HFFc6 (cell line): ENCODE results near the gene TPRG1. TPM values are rescaled to one million over a fixed set of nuclear protein-coding genes. Genes with fewer than 3 reads are reported as not detected.
A peak's percentile ranks its signal among the peaks of the same experiment; 100 is the strongest.

ENCODE experiments used
- DNase-seq: peaks from one replicate; pipeline ENCODE4 v3.0.0-alpha.2; 2018
- H3K27ac Mint-ChIP-seq: 2 replicates; pipeline ENCODE4 v1.8.0; 2020; ENCODE audit warnings: mild to moderate bottlenecking, mixed read lengths
- H3K27me3 Mint-ChIP-seq: 2 replicates; pipeline ENCODE4 v1.8.0; 2021; ENCODE audit warnings: mild to moderate bottlenecking, moderate library complexity, mixed read lengths; ENCODE audit not compliant: insufficient read depth
- H3K36me3 Mint-ChIP-seq: 2 replicates; pipeline ENCODE4 v1.8.0; 2021; ENCODE audit warnings: low read depth, mixed read lengths
- H3K4me1 Mint-ChIP-seq: 2 replicates; pipeline ENCODE4 v1.8.0; 2020; ENCODE audit warnings: low read depth, mixed read lengths
- H3K4me3 Mint-ChIP-seq: 2 replicates; pipeline ENCODE4 v1.8.0; 2020; ENCODE audit warnings: mild to moderate bottlenecking, moderate library complexity, mixed read lengths
- H3K9me3 Mint-ChIP-seq: 2 replicates; pipeline ENCODE4 v1.8.0; 2020; ENCODE audit warnings: mild to moderate bottlenecking, mixed read lengths
- CTCF ChIP-seq: fragments of 200-600 bp; sonication (generic); IDR thresholded peaks from 2 replicates; pipeline ENCODE4 v1.5.0; 2021; ENCODE audit warnings: antibody characterized with exemption, mild to moderate bottlenecking
- total RNA-seq, 6 experiments: library from RNA; stranded (reverse); fragmentation: NEBNext Ultra II Directional; extraction: Animal tissue kit (Norgen Biotek cat#: 25700); gene quantifications; 2 replicates in 1 of 6; 3 replicates in 5 of 6; pipeline ENCODE4 v1.2.3, GENCODE V29; 2021

Gene TPRG1
- total RNA-seq, 6 experiments from 2014 or later, result not detected

GRCh38 chr3:189195302-189195701 lies 23.5 kb downstream of the TPRG1 start:
- Mint-ChIP-seq H3K4me1 (no peaks in the 10 kb centered on the region), H3K4me3 (no peak overlapping the region), H3K9me3 (peaks cover 28% of the 10 kb centered on the region), H3K27ac (no peak overlapping the region), H3K36me3 (no peaks in the 10 kb centered on the region), H3K27me3 (no peaks in the 10 kb centered on the region; the same call in 1 of the 2 replicates)
- TF ChIP-seq CTCF, result peak; percentile 16; the same call in 1 of the 2 replicates
- no peak for DNase-seq

- TF ChIP-seq CTCF, result no peak
- Mint-ChIP-seq H3K27ac (no peak overlapping the region), H3K9me3 (no peaks in the 10 kb centered on the region), H3K4me1 (no peaks in the 10 kb centered on the region), H3K4me3 (no peak overlapping the region), H3K27me3 (no peaks in the 10 kb centered on the region; the same call in 1 of the 2 replicates), H3K36me3 (no peaks in the 10 kb centered on the region)
- DNase-seq, result no peak
These were observed 30.3 kb downstream of the TPRG1 start for GRCh38 chr3:189202106-189202505.

- H3K36me3 Mint-ChIP-seq, result no peaks in the 10 kb centered on the region
- no peak for DNase-seq
- no peaks in the 10 kb centered on the region for H3K9me3 Mint-ChIP-seq
- H3K4me1 Mint-ChIP-seq, result no peaks in the 10 kb centered on the region
- H3K27ac Mint-ChIP-seq, result no peak overlapping the region
- peaks cover 3% of the 10 kb centered on the region for H3K27me3 Mint-ChIP-seq
- H3K4me3 Mint-ChIP-seq, result no peak overlapping the region
- no peak for TF ChIP-seq CTCF
These were observed 30.8 kb downstream of the TPRG1 start for GRCh38 chr3:189202583-189202982.

GRCh38 chr3:189204167-189204866 lies 32.5 kb downstream of the TPRG1 start:
- H3K4me1 Mint-ChIP-seq, result no peaks in the 10 kb centered on the region
- H3K4me3 Mint-ChIP-seq, result no peak overlapping the region
- H3K36me3 Mint-ChIP-seq, result no peaks in the 10 kb centered on the region
- peaks cover 6% of the 10 kb centered on the region for H3K27me3 Mint-ChIP-seq
- no peak for TF ChIP-seq CTCF
- H3K27ac Mint-ChIP-seq, result no peak overlapping the region
- DNase-seq, result no peak
- no peaks in the 10 kb centered on the region for H3K9me3 Mint-ChIP-seq

GRCh38 chr3:189204937-189205336 lies 33.2 kb downstream of the TPRG1 start:
- H3K9me3 Mint-ChIP-seq, result no peaks in the 10 kb centered on the region
- no peaks in the 10 kb centered on the region for H3K4me1 Mint-ChIP-seq
- TF ChIP-seq CTCF, result no peak
- H3K4me3 Mint-ChIP-seq, result no peak overlapping the region
- H3K36me3 Mint-ChIP-seq, result no peaks in the 10 kb centered on the region
- no peak for DNase-seq
- no peak overlapping the region for H3K27ac Mint-ChIP-seq
- peaks cover 6% of the 10 kb centered on the region for H3K27me3 Mint-ChIP-seq
